ENCODE results near the gene PCDHB3.
"Not testable (repeated sequence)": the region's sequence is repeated elsewhere in the genome, so short reads cannot be mapped to it uniquely, and the experiment has no call there.

The PCDHB3 gene

GRCh38 chr5:141096181-141096580, 4.1 kb upstream of the PCDHB3 start:
- H3K23ac ChIP-seq (ENCODE audit: low read depth, low read length, poor library complexity); H3K14ac ChIP-seq (ENCODE audit: low read length); H3K18ac ChIP-seq (ENCODE audit: low read length); H3K27ac ChIP-seq (replicated peaks; ENCODE audit: low read length); H4K91ac ChIP-seq (ENCODE audit: low read depth, low read length, poor library complexity); H3K4me2 ChIP-seq (ENCODE audit: insufficient read depth, low read length, poor library complexity, severe bottlenecking); H3K4ac ChIP-seq (ENCODE audit: low read length); H3K4me3 ChIP-seq (ENCODE audit: low read length in 2 of 2); H3K27me3 ChIP-seq (ENCODE audit: control insufficient read depth in 3 of 3, insufficient read depth in 3 of 3, low read depth in 1 of 3, low read length in 3 of 3); H2BK12ac ChIP-seq (ENCODE audit: low read length); H2BK15ac ChIP-seq (ENCODE audit: low read length); DNase-seq (ENCODE audit: low spot score); H3K4me1 ChIP-seq (ENCODE audit: control insufficient read depth in 2 of 2, insufficient read depth in 1 of 2, low read depth in 1 of 2, low read length in 2 of 2); H4K8ac ChIP-seq (ENCODE audit: low read depth, low read length); H2BK5ac ChIP-seq (ENCODE audit: low read length); H2BK120ac ChIP-seq (ENCODE audit: low read depth, low read length); H2AFZ ChIP-seq (ENCODE audit: low read length); H3K9ac ChIP-seq (ENCODE audit: low read depth, low read length, poor library complexity); H3K79me1 ChIP-seq (ENCODE audit: low read depth, low read length); H2AK5ac ChIP-seq (ENCODE audit: low read depth, low read length): not testable (repeated sequence)
- Histone ChIP-seq H3K9me3 (replicated peaks in 1 of 2; ENCODE audit: control insufficient read depth in 2 of 2, insufficient read depth in 1 of 2, low read depth in 1 of 2, low read length in 2 of 2) (peaks cover 23 to 58% of the 10 kb centered on the region in 2 donors), H3K36me3 (replicated peaks in 1 of 2; ENCODE audit: control insufficient read depth in 2 of 2, insufficient read depth in 2 of 2, low read length in 2 of 2) (peaks cover 16 to 50% of the 10 kb centered on the region in 2 donors)
- no CpG with 5 or more reads among the region's 46 CpGs for WGBS, 2 donors (ENCODE audit: extremely low coverage in 2 of 2, insufficient read length in 2 of 2, insufficient replicate concordance in 1 of 2)

- H3K14ac ChIP-seq (ENCODE audit: low read length); H3K79me1 ChIP-seq (ENCODE audit: low read depth, low read length); H2AFZ ChIP-seq (ENCODE audit: low read length); DNase-seq (ENCODE audit: low spot score); H3K27me3 ChIP-seq (ENCODE audit: control insufficient read depth in 3 of 3, insufficient read depth in 3 of 3, low read depth in 1 of 3, low read length in 3 of 3); H3K4ac ChIP-seq (ENCODE audit: low read length); H3K9ac ChIP-seq (ENCODE audit: low read depth, low read length, poor library complexity); H3K4me1 ChIP-seq (ENCODE audit: control insufficient read depth in 2 of 2, insufficient read depth in 1 of 2, low read depth in 1 of 2, low read length in 2 of 2); H3K4me2 ChIP-seq (ENCODE audit: insufficient read depth, low read length, poor library complexity, severe bottlenecking); H3K23ac ChIP-seq (ENCODE audit: low read depth, low read length, poor library complexity); H4K91ac ChIP-seq (ENCODE audit: low read depth, low read length, poor library complexity); H2BK5ac ChIP-seq (ENCODE audit: low read length); H2AK5ac ChIP-seq (ENCODE audit: low read depth, low read length); H3K18ac ChIP-seq (ENCODE audit: low read length); H4K8ac ChIP-seq (ENCODE audit: low read depth, low read length); H3K4me3 ChIP-seq (ENCODE audit: low read length in 2 of 2); H3K27ac ChIP-seq (replicated peaks; ENCODE audit: low read length); H2BK12ac ChIP-seq (ENCODE audit: low read length); H2BK15ac ChIP-seq (ENCODE audit: low read length); H2BK120ac ChIP-seq (ENCODE audit: low read depth, low read length): not testable (repeated sequence)
- no CpG with 5 or more reads among the region's 38 CpGs for WGBS, 2 donors (ENCODE audit: extremely low coverage in 2 of 2, insufficient read length in 2 of 2, insufficient replicate concordance in 1 of 2)
- peaks cover 27 to 62% of the 10 kb centered on the region in 2 donors for H3K9me3 ChIP-seq (replicated peaks in 1 of 2; ENCODE audit: control insufficient read depth in 2 of 2, insufficient read depth in 1 of 2, low read depth in 1 of 2, low read length in 2 of 2)
- peaks cover 19 to 54% of the 10 kb centered on the region in 2 donors for H3K36me3 ChIP-seq (replicated peaks in 1 of 2; ENCODE audit: control insufficient read depth in 2 of 2, insufficient read depth in 2 of 2, low read length in 2 of 2)
These were observed 3.7 kb upstream of the PCDHB3 start for GRCh38 chr5:141096586-141096985.

- no peak for DNase-seq (ENCODE audit: low spot score)
- Histone ChIP-seq H3K4me3 (ENCODE audit: low read length in 2 of 2) (no peak overlapping the region), H3K9me3 (replicated peaks in 1 of 2; ENCODE audit: control insufficient read depth in 2 of 2, insufficient read depth in 1 of 2, low read depth in 1 of 2, low read length in 2 of 2) (peaks cover 25 to 69% of the 10 kb centered on the region in 2 donors), H2AK5ac (ENCODE audit: low read depth, low read length) (no peak overlapping the region), H2BK5ac (ENCODE audit: low read length) (no peak overlapping the region), H3K14ac (ENCODE audit: low read length) (no peak overlapping the region), H4K8ac (ENCODE audit: low read depth, low read length) (no peak overlapping the region), H2BK120ac (ENCODE audit: low read depth, low read length) (no peak overlapping the region), H2BK15ac (ENCODE audit: low read length) (no peak overlapping the region), H3K4me2 (ENCODE audit: insufficient read depth, low read length, poor library complexity, severe bottlenecking) (no peak overlapping the region), H3K27ac (replicated peaks; ENCODE audit: low read length) (no peak overlapping the region), H3K18ac (ENCODE audit: low read length) (no peak overlapping the region), H2AFZ (ENCODE audit: low read length) (no peak overlapping the region), H4K91ac (ENCODE audit: low read depth, low read length, poor library complexity) (no peak overlapping the region), H3K36me3 (replicated peaks in 1 of 2; ENCODE audit: control insufficient read depth in 2 of 2, insufficient read depth in 2 of 2, low read length in 2 of 2) (peaks cover 17 to 54% of the 10 kb centered on the region in 2 donors), H3K9ac (ENCODE audit: low read depth, low read length, poor library complexity) (no peak overlapping the region), H3K23ac (ENCODE audit: low read depth, low read length, poor library complexity) (no peak overlapping the region), H3K79me1 (ENCODE audit: low read depth, low read length) (peaks cover 1% of the 10 kb centered on the region), H3K4ac (ENCODE audit: low read length) (no peak overlapping the region), H3K27me3 (ENCODE audit: control insufficient read depth in 3 of 3, insufficient read depth in 3 of 3, low read depth in 1 of 3, low read length in 3 of 3) (no peaks in the 10 kb centered on the region), H3K4me1 (ENCODE audit: control insufficient read depth in 2 of 2, insufficient read depth in 1 of 2, low read depth in 1 of 2, low read length in 2 of 2) (no peaks in the 10 kb centered on the region), H2BK12ac (ENCODE audit: low read length) (no peak overlapping the region)
- WGBS, 2 donors (ENCODE audit: extremely low coverage in 2 of 2, insufficient read length in 2 of 2, insufficient replicate concordance in 1 of 2): no CpG with 5 or more reads among the region's 20 CpGs
These were observed 786 bp downstream of the PCDHB3 start for GRCh38 chr5:141101059-141101458.

GRCh38 chr5:141102070-141102469, 1.8 kb downstream of the PCDHB3 start:
- H2BK5ac ChIP-seq (ENCODE audit: low read length); H2AFZ ChIP-seq (ENCODE audit: low read length); H3K9ac ChIP-seq (ENCODE audit: low read depth, low read length, poor library complexity); H3K4me3 ChIP-seq (ENCODE audit: low read length in 2 of 2); H3K18ac ChIP-seq (ENCODE audit: low read length); H2BK12ac ChIP-seq (ENCODE audit: low read length); DNase-seq (ENCODE audit: low spot score); H2AK5ac ChIP-seq (ENCODE audit: low read depth, low read length); H4K8ac ChIP-seq (ENCODE audit: low read depth, low read length); H2BK15ac ChIP-seq (ENCODE audit: low read length); H4K91ac ChIP-seq (ENCODE audit: low read depth, low read length, poor library complexity); H3K4me2 ChIP-seq (ENCODE audit: insufficient read depth, low read length, poor library complexity, severe bottlenecking); H3K14ac ChIP-seq (ENCODE audit: low read length); H2BK120ac ChIP-seq (ENCODE audit: low read depth, low read length); H3K23ac ChIP-seq (ENCODE audit: low read depth, low read length, poor library complexity); H3K4ac ChIP-seq (ENCODE audit: low read length); H3K4me1 ChIP-seq (ENCODE audit: control insufficient read depth in 2 of 2, insufficient read depth in 1 of 2, low read depth in 1 of 2, low read length in 2 of 2); H3K27ac ChIP-seq (replicated peaks; ENCODE audit: low read length); H3K27me3 ChIP-seq (ENCODE audit: control insufficient read depth in 3 of 3, insufficient read depth in 3 of 3, low read depth in 1 of 3, low read length in 3 of 3); H3K79me1 ChIP-seq (ENCODE audit: low read depth, low read length): not testable (repeated sequence)
- Histone ChIP-seq H3K36me3 (replicated peaks in 1 of 2; ENCODE audit: control insufficient read depth in 2 of 2, insufficient read depth in 2 of 2, low read length in 2 of 2) (peaks cover 17 to 52% of the 10 kb centered on the region in 2 donors), H3K9me3 (replicated peaks in 1 of 2; ENCODE audit: control insufficient read depth in 2 of 2, insufficient read depth in 1 of 2, low read depth in 1 of 2, low read length in 2 of 2) (peaks cover 25 to 66% of the 10 kb centered on the region in 2 donors)
- no CpG with 5 or more reads among the region's 39 CpGs for whole genome bisulfite sequencing, 2 donors (ENCODE audit: extremely low coverage in 2 of 2, insufficient read length in 2 of 2, insufficient replicate concordance in 1 of 2)
